WTC11 (cell line): ENCODE measurements around the gene GSTM4. TPM values are rescaled to one million over a fixed set of nuclear protein-coding genes. Genes with fewer than 3 reads are reported as not detected.
"Not testable (repeated sequence)": the region's sequence is repeated elsewhere in the genome, so short reads cannot be mapped to it uniquely, and the experiment has no call there.

Experiments used
- ATAC-seq: fragments of 200-7000 bp; cut with Tn5 transposase; 2 replicates; pipeline ENCODE4 v1.10.0; 2021; ENCODE audit warnings: mild to moderate bottlenecking, moderate library complexity
- CTCF ChIA-PET: fragments of 300-600 bp; sonication (Branson Sonifier 250); formaldehyde crosslinking; loops from one replicate; lab custom pipeline; 2021; ENCODE audit warnings: antibody characterized with exemption; lab: Charles Lee
- POLR2A ChIA-PET: fragments of 350-600 bp; sonication (Branson Sonifier 250); formaldehyde crosslinking; loops from one replicate; lab custom pipeline; 2021; ENCODE audit warnings: antibody characterized with exemption; lab: Charles Lee
- DNase-seq: peaks from one replicate; pipeline ENCODE4 v3.0.0; 2021; ENCODE audit warnings: low spot score
- H3K27ac Mint-ChIP-seq: 2 replicates; pipeline ENCODE4 v1.8.0; 2021; ENCODE audit warnings: mixed read lengths
- H3K27me3 Mint-ChIP-seq: 2 replicates; pipeline ENCODE4 v1.8.0; 2021; ENCODE audit warnings: low read depth, mild to moderate bottlenecking, moderate library complexity, mixed read lengths
- H3K36me3 Mint-ChIP-seq: 2 replicates; pipeline ENCODE4 v1.8.0; 2021; ENCODE audit warnings: mixed read lengths
- H3K4me1 Mint-ChIP-seq: 2 replicates; pipeline ENCODE4 v1.8.0; 2022; ENCODE audit warnings: mixed read lengths
- H3K4me3 Mint-ChIP-seq: 2 replicates; pipeline ENCODE4 v1.8.0; 2021; ENCODE audit warnings: mild to moderate bottlenecking, moderate library complexity, mixed read lengths
- H3K9me3 Mint-ChIP-seq: 2 replicates; pipeline ENCODE4 v1.8.0; 2021; ENCODE audit warnings: mixed read lengths
- CTCF ChIP-seq: fragments of 200-600 bp; IDR thresholded peaks from 2 replicates; pipeline ENCODE4 v1.8.0; 2022; ENCODE audit warnings: antibody characterized with exemption
- E2F1 ChIP-seq: sonication (generic); formaldehyde crosslinking; IDR thresholded peaks from 2 replicates; pipeline ENCODE4 v1.8.0; 2022; ENCODE audit warnings: mild to moderate bottlenecking, missing genetic modification reagents
- ELF4 ChIP-seq: sonication (generic); formaldehyde crosslinking; IDR thresholded peaks from 2 replicates; pipeline ENCODE4 v1.8.1; 2022; ENCODE audit warnings: low read depth, mild to moderate bottlenecking, moderate library complexity, missing genetic modification reagents
- ERG ChIP-seq: fragments of 250-450 bp; sonication (Bioruptor Pico); IDR thresholded peaks from 2 replicates; pipeline ENCODE4 v1.8.0; 2021; ENCODE audit warnings: mild to moderate bottlenecking
- ETV6 ChIP-seq: sonication (generic); formaldehyde crosslinking; IDR thresholded peaks from 2 replicates; pipeline ENCODE4 v1.8.1; 2022; ENCODE audit warnings: mild to moderate bottlenecking, missing genetic modification reagents
- GABPB1 ChIP-seq: sonication (generic); formaldehyde crosslinking; IDR thresholded peaks from 2 replicates; pipeline ENCODE4 v1.8.1; 2023; ENCODE audit warnings: mild to moderate bottlenecking, missing genetic modification reagents
- MAX ChIP-seq: sonication (generic); formaldehyde crosslinking; IDR thresholded peaks from 2 replicates; pipeline ENCODE4 v1.8.0; 2022; ENCODE audit warnings: mild to moderate bottlenecking, missing genetic modification reagents
- NFE2L1 ChIP-seq: sonication (generic); formaldehyde crosslinking; IDR thresholded peaks from 2 replicates; pipeline ENCODE4 v1.8.1; 2023; ENCODE audit warnings: missing genetic modification reagents
- RELA ChIP-seq: sonication (generic); formaldehyde crosslinking; IDR thresholded peaks from 2 replicates; pipeline ENCODE4 v1.8.1; 2022; ENCODE audit warnings: missing genetic modification reagents, mild to moderate bottlenecking, borderline replicate concordance
- SP1 ChIP-seq: sonication (generic); formaldehyde crosslinking; conservative IDR thresholded peaks from 2 replicates; pipeline ENCODE4 v1.8.1; 2022; ENCODE audit warnings: missing genetic modification reagents
- USF2 ChIP-seq: sonication (generic); formaldehyde crosslinking; IDR thresholded peaks from 2 replicates; pipeline ENCODE4 v1.8.1; 2023; ENCODE audit warnings: mild to moderate bottlenecking, missing genetic modification reagents, moderate library complexity
- ZBTB21 ChIP-seq: sonication (generic); formaldehyde crosslinking; IDR thresholded peaks from 2 replicates; pipeline ENCODE4 v1.8.1; 2023; ENCODE audit warnings: mild to moderate bottlenecking, missing genetic modification reagents, borderline replicate concordance
- ZNF416 ChIP-seq: fragments of 250-450 bp; sonication (Bioruptor Pico); IDR thresholded peaks from 2 replicates; pipeline ENCODE4 v1.9.0; 2021; ENCODE audit warnings: mild to moderate bottlenecking, inconsistent platforms
- ZNF423 ChIP-seq: fragments of 250-450 bp; sonication (Bioruptor Pico); IDR thresholded peaks from 2 replicates; pipeline ENCODE4 v2.1.2; 2022; ENCODE audit warnings: mild to moderate bottlenecking, moderate library complexity
- ZNF512 ChIP-seq: sonication (generic); formaldehyde crosslinking; IDR thresholded peaks from 2 replicates; pipeline ENCODE4 v1.8.1; 2022; ENCODE audit warnings: missing genetic modification reagents, borderline replicate concordance
- total RNA-seq: library from RNA; stranded (reverse); gene quantifications from 3 replicates; pipeline ENCODE4 v1.2.3, GENCODE V29; 2021

GSTM4 gene
- total RNA-seq, 1 experiment from 2014 or later, result 16.7 TPM

GRCh38 chr1:109668123-109668775, 12.3 kb downstream of the GSTM4 start:
- H3K27ac Mint-ChIP-seq, result no peak overlapping the region
- ATAC-seq (peak; percentile 45), DNase-seq (no peak)
- no peaks in the 10 kb centered on the region for H3K36me3 Mint-ChIP-seq
- peaks cover 9% of the 10 kb centered on the region for H3K9me3 Mint-ChIP-seq
- peaks cover 3% of the 10 kb centered on the region; the same call in 1 of the 2 replicates for H3K27me3 Mint-ChIP-seq
- POLR2A ChIA-PET, result interaction anchor here (1.2 to 1.3 kb wide), 2 partner anchors 28 to 119 kb away, joined by 4 to 5 read pairs; partner anchors contain the start of gene GNAI3
- H3K4me1 Mint-ChIP-seq, result peaks cover 6% of the 10 kb centered on the region
- CTCF ChIA-PET, result interaction anchor here (0.6 to 5.4 kb wide), 6 partner anchors 26 to 835 kb away, joined by 3 to 22 read pairs (median 4); partner anchors contain the start of gene AHCYL1
- peak overlapping the region; percentile 68 for H3K4me3 Mint-ChIP-seq
- no peak for TF ChIP-seq MAX (CRISPR knock-in tag)
- no peak for TF ChIP-seq ZNF416
- TF ChIP-seq ELF4 (CRISPR knock-in tag), result no peak
- no peak for TF ChIP-seq GABPB1

- Mint-ChIP-seq H3K27ac (no peak overlapping the region), H3K27me3 (peaks cover 3% of the 10 kb centered on the region; the same call in 1 of the 2 replicates)
- POLR2A ChIA-PET, result no interaction called here
- no peak for TF ChIP-seq ETV6 (CRISPR knock-in tag)
- TF ChIP-seq ZNF416, result no peak
- no peak for TF ChIP-seq RELA (CRISPR knock-in tag)
- TF ChIP-seq USF2 (CRISPR knock-in tag), result no peak
- TF ChIP-seq E2F1, result no peak
- no peak for TF ChIP-seq ELF4 (CRISPR knock-in tag)
- no peak for TF ChIP-seq ZNF423 (CRISPR knock-in tag)
- no peak for TF ChIP-seq SP1 (CRISPR knock-in tag)
- no peak for TF ChIP-seq CTCF
- TF ChIP-seq ERG (CRISPR knock-in tag), result no peak
- TF ChIP-seq NFE2L1, result no peak
- no peak for TF ChIP-seq ZNF512 (CRISPR knock-in tag)
- TF ChIP-seq ZBTB21 (CRISPR knock-in tag), result no peak
- TF ChIP-seq, all 79 proteins: peak for 0
- H3K4me1 Mint-ChIP-seq, result peaks cover 6% of the 10 kb centered on the region
- DNase-seq (no peak), ATAC-seq (no peak)
- no peaks in the 10 kb centered on the region for H3K36me3 Mint-ChIP-seq
- peaks cover 9% of the 10 kb centered on the region for H3K9me3 Mint-ChIP-seq
- CTCF ChIA-PET, result interaction anchor here (1.2 to 5.4 kb wide), 2 partner anchors 29 to 137 kb away, joined by 3 to 22 read pairs; no protein-coding TSS in a partner anchor
- peak overlapping the region; percentile 31; the same call in 1 of the 2 replicates for H3K4me3 Mint-ChIP-seq
Observed at GRCh38 chr1:109669246-109669948, 13.5 kb downstream of the GSTM4 start.

- not testable (repeated sequence) for H3K4me1 Mint-ChIP-seq, H3K9me3 Mint-ChIP-seq, ATAC-seq, DNase-seq, H3K36me3 Mint-ChIP-seq, H3K27me3 Mint-ChIP-seq, H3K27ac Mint-ChIP-seq, H3K4me3 Mint-ChIP-seq
- POLR2A ChIA-PET, result interaction anchor here (1.0 kb wide), 1 partner anchor 30 kb away, joined by 4 read pairs; no protein-coding TSS in a partner anchor
- CTCF ChIA-PET, result interaction anchor here (1.2 to 5.4 kb wide), 2 partner anchors 30 to 137 kb away, joined by 3 to 22 read pairs; no protein-coding TSS in a partner anchor
Observed at GRCh38 chr1:109669949-109670302, 14.0 kb downstream of the GSTM4 start.
